OCI-LY1 (cell line): ENCODE results near the gene ASB13.

Experiments used
- H2AFZ ChIP-seq: fragments of 200-600 bp; sonication (generic), shearing (Covaris generic); 2 replicates; pipeline ENCODE4 v1.6.0; 2014; ENCODE audit warnings: antibody characterized with exemption, mild to moderate bottlenecking, low read length
- H3F3A ChIP-seq: fragments of 200-600 bp; sonication (generic), shearing (Covaris generic); 2 replicates; pipeline ENCODE4 v1.6.0; 2014; ENCODE audit warnings: mild to moderate bottlenecking, antibody characterized with exemption, low read length, moderate library complexity; ENCODE audit not compliant: insufficient read depth
- H3K27ac ChIP-seq: fragments of 200-600 bp; sonication (generic); 2 replicates; pipeline ENCODE4 v1.5.1; 2014; ENCODE audit warnings: low read length, mixed run types, mild to moderate bottlenecking, low read depth; ENCODE audit not compliant: poor library complexity, severe bottlenecking
- H3K27me3 ChIP-seq: fragments of 200-600 bp; sonication (generic); 2 replicates; pipeline ENCODE4 v1.6.0; 2014; ENCODE audit warnings: antibody characterized with exemption, mild to moderate bottlenecking, low read length, moderate library complexity; ENCODE audit not compliant: insufficient read depth
- H3K36me3 ChIP-seq: fragments of 200-600 bp; sonication (generic); 2 replicates; pipeline ENCODE4 v1.6.1; 2014; ENCODE audit warnings: mild to moderate bottlenecking, antibody characterized with exemption, low read length, moderate library complexity, mixed read lengths; ENCODE audit not compliant: insufficient read depth
- H3K4me1 ChIP-seq: fragments of 200-600 bp; sonication (generic); 2 replicates; pipeline ENCODE4 v1.5.1; 2014; ENCODE audit warnings: mild to moderate bottlenecking, low read length, moderate library complexity; ENCODE audit not compliant: insufficient read depth, severe bottlenecking
- H3K4me2 ChIP-seq: fragments of 200-600 bp; sonication (generic), shearing (Covaris generic); 2 replicates; pipeline ENCODE4 v1.6.1; 2014; ENCODE audit warnings: low read length
- H3K4me3 ChIP-seq: fragments of 200-600 bp; sonication (generic); 2 replicates; pipeline ENCODE4 v1.5.1; 2014; ENCODE audit warnings: low read length, low read depth, mild to moderate bottlenecking, mixed read lengths; ENCODE audit not compliant: poor library complexity, severe bottlenecking
- H3K79me2 ChIP-seq: fragments of 200-600 bp; shearing (Covaris generic); 2 replicates; pipeline ENCODE4 v1.6.1; 2016; ENCODE audit warnings: mixed run types, low read length, mixed read lengths; ENCODE audit not compliant: insufficient read depth
- H3K9ac ChIP-seq: fragments of 200-600 bp; sonication (generic), shearing (Covaris generic); 2 replicates; pipeline ENCODE4 v1.6.1; 2014; ENCODE audit warnings: mild to moderate bottlenecking, low read length, mixed read lengths
- H3K9me2 ChIP-seq: fragments of 200-600 bp; sonication (generic), shearing (Covaris generic); 2 replicates; pipeline ENCODE4 v1.6.1; 2014; ENCODE audit warnings: low read depth, mild to moderate bottlenecking, low read length, mixed read lengths
- H3K9me3 ChIP-seq: fragments of 200-600 bp; shearing (Covaris generic); 2 replicates; pipeline ENCODE4 v1.6.1; 2014; ENCODE audit warnings: low read length, mixed read lengths
- H4K20me1 ChIP-seq: fragments of 200-600 bp; sonication (generic), shearing (Covaris generic); 2 replicates; pipeline ENCODE4 v1.6.0; 2016; ENCODE audit warnings: mild to moderate bottlenecking, low read length; ENCODE audit not compliant: insufficient read depth
- EZH2 ChIP-seq: fragments of 200-600 bp; sonication (generic), shearing (Covaris generic); IDR thresholded peaks from 2 replicates; pipeline ENCODE4 v1.8.0; 2017; ENCODE audit warnings: borderline replicate concordance, mixed run types, mild to moderate bottlenecking, antibody characterized with exemption, low read length, moderate library complexity, mixed read lengths
- TF ChIP-seq, protein P1 (sequence below): fragments of 200-600 bp; sonication (generic), shearing (Covaris generic); IDR thresholded peaks from 2 replicates; pipeline ENCODE4 v1.5.1; 2017; ENCODE audit warnings: mild to moderate bottlenecking, antibody characterized with exemption, low read length, moderate library complexity, mixed read lengths

ASB13 gene

DNA sequence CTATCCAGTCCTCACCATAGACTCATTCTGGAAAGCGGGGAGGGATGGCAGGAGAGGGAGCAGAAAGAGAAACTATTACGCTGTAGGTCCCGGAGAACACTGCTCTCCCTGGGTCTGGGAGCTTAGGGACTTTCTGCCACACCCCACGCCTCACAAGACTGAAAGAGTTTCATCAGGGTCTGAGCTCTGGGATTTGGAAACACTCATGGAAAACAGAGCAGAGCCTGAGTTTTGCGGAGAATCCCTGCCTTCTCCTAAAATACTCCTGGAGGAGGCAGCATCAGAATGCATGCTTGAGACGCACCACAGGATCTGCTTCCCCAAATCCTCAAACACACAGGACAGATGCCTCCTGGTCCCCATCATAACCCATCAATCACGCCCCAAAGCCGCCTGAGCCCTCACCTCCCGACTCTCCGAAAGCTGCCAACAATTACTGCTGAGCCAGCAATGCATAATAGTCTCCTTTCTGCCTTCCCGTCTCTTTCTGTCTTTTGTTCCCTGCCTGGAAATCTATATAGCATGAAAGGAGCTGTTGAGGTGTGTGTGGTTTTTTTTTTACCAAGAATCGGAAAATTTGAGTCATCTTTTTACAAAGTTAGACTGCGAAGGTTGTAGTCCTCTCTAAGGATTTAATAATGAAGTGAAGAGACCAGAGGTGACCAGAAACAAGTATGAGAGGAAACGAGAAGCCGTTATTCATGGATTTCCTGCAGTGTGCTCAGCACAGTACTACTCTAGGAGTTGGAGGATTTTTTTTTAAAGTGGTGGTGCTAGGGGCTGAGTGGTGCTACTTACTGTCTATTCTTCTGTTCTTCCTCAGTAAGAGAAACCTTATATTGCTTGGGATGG lies 37.7 kb downstream of the ASB13 start:
- Histone ChIP-seq H3K9me2 (no peaks in the 10 kb centered on the region), H4K20me1 (no peaks in the 10 kb centered on the region), H3K79me2 (no peaks in the 10 kb centered on the region), H3K4me3 (no peak overlapping the region), H3K4me2 (no peak overlapping the region), H3F3A (no peaks in the 10 kb centered on the region), H3K9me3 (no peaks in the 10 kb centered on the region), H3K36me3 (no peaks in the 10 kb centered on the region), H3K4me1 (no peaks in the 10 kb centered on the region), H3K9ac (no peak overlapping the region), H3K27me3 (no peaks in the 10 kb centered on the region; the same call in 1 of the 2 replicates), H3K27ac (no peak overlapping the region), H2AFZ (no peak overlapping the region)
- no peak for TF ChIP-seq EZH2
- TF ChIP-seq, protein P1, sequence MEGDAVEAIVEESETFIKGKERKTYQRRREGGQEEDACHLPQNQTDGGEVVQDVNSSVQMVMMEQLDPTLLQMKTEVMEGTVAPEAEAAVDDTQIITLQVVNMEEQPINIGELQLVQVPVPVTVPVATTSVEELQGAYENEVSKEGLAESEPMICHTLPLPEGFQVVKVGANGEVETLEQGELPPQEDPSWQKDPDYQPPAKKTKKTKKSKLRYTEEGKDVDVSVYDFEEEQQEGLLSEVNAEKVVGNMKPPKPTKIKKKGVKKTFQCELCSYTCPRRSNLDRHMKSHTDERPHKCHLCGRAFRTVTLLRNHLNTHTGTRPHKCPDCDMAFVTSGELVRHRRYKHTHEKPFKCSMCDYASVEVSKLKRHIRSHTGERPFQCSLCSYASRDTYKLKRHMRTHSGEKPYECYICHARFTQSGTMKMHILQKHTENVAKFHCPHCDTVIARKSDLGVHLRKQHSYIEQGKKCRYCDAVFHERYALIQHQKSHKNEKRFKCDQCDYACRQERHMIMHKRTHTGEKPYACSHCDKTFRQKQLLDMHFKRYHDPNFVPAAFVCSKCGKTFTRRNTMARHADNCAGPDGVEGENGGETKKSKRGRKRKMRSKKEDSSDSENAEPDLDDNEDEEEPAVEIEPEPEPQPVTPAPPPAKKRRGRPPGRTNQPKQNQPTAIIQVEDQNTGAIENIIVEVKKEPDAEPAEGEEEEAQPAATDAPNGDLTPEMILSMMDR = no peak

DNA sequence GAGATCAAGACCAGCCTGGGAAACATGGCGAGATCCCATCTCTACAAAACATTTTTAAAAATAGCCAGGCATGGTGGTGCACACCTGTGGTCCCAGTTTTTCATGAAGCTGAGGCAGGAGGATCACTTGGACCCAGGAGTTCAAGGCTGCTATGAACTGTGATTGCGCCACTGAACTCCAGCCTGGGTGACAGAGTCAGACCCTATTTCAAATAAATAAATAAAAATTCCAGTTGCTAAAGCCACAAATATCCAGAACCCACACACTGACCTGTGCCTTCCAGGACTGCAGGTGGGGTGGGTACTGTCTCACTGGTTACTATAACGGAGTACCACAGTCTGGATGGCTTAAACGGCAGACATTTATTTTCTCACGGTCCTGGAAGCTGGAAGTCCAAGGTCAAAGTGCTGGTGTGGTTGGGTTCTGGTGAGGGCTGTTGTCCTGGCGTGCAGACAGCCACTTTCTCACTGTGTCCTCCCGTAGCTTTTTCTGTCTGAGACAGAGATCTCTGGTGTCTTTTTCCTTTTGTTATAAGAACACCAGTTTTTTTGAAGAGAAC lies 38.8 kb downstream of the ASB13 start:
- Histone ChIP-seq H2AFZ (no peak overlapping the region), H3K4me3 (no peak overlapping the region), H3K79me2 (no peaks in the 10 kb centered on the region), H4K20me1 (no peaks in the 10 kb centered on the region), H3K36me3 (no peaks in the 10 kb centered on the region), H3K4me2 (no peak overlapping the region), H3K4me1 (no peaks in the 10 kb centered on the region), H3K9me2 (no peaks in the 10 kb centered on the region), H3K9ac (no peak overlapping the region), H3K27me3 (no peaks in the 10 kb centered on the region; the same call in 1 of the 2 replicates), H3K27ac (no peak overlapping the region), H3F3A (no peaks in the 10 kb centered on the region), H3K9me3 (no peaks in the 10 kb centered on the region)
- TF ChIP-seq, protein P1 = no peak
- TF ChIP-seq EZH2 = no peak

DNA sequence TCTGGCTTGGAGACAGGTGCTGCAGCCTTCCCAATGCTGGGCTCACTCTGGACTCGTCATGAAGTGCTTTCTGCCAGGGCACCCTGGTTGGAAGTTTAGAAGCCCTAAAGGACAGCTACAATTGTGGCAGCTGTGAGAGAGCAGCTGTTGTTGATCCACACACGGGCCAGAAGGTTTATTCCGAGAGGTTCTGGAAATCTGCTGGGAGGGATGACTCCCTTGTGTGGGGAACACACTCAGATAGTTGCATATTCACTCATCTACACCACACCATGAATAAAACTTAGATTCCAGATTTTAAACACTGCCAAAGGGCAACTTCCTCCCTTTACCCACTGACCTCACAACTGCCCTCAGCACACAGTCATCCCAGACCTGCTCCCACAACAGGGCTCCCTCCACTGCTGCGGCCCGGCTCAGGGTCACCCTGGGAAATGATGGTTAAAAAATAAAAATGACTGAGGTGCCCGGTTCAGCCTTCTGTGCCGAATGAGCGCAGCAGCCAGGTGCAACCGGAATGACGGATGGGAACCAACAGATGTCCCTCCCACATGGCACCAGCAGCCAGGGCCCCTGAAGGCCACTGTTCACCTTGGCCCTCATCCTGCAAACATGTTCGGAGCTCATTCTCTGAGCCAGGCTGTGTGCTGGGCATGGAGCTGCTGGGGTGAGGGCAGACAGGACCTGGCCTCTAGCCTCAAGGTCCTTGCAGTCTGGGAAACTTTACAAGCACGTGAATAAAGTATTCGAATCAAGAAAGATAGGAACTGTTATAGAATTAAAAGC lies 40.2 kb downstream of the ASB13 start:
- Histone ChIP-seq H2AFZ (no peak overlapping the region), H3K4me1 (no peaks in the 10 kb centered on the region), H3K9me2 (no peaks in the 10 kb centered on the region), H3K9ac (no peak overlapping the region), H3K9me3 (no peaks in the 10 kb centered on the region), H3F3A (no peaks in the 10 kb centered on the region), H3K27me3 (no peaks in the 10 kb centered on the region; the same call in 1 of the 2 replicates), H3K36me3 (no peaks in the 10 kb centered on the region), H3K79me2 (no peaks in the 10 kb centered on the region), H3K4me3 (no peak overlapping the region), H3K27ac (no peak overlapping the region), H3K4me2 (no peak overlapping the region), H4K20me1 (no peaks in the 10 kb centered on the region)
- no peak for TF ChIP-seq EZH2
- TF ChIP-seq, protein P1 = no peak
